H1 (cell line): ENCODE data around the gene DDR1. TPM values are rescaled to one million over a fixed set of nuclear protein-coding genes. Genes with fewer than 3 reads are reported as not detected.
A peak's percentile ranks its signal among the peaks of the same experiment; 100 is the strongest.

Source experiments
- CTCF ChIA-PET: fragments of 300-600 bp; sonication (Branson Sonifier 250); formaldehyde crosslinking; loops from one replicate; lab custom pipeline; 2021; ENCODE audit not compliant: partially characterized antibody; lab: Charles Lee
- POLR2A ChIA-PET: fragments of 300-600 bp; sonication (Branson Sonifier 250); formaldehyde crosslinking; loops from one replicate; lab custom pipeline; 2021; ENCODE audit warnings: inconsistent platforms; ENCODE audit not compliant: partially characterized antibody; lab: Charles Lee
- DNase-seq, 2 experiments: peaks; one replicate each; pipeline versions ENCODE4 v3.0.0 to v3.0.0-alpha.2; 2010 to 2022; ENCODE audit warnings: low spot score in 2 of 2, low read depth in 1 of 2, mixed read lengths in 1 of 2
- FAIRE-seq: peaks from 2 replicates; lab custom pipeline; 2011; peaks lifted over from hg19 to GRCh38; lab: Jason Lieb, UNC
- H2AFZ ChIP-seq: 2 replicates; pipeline ENCODE4 v1.8.1; 2012; ENCODE audit warnings: low read length, inconsistent platforms
- H2AK5ac ChIP-seq: 2 replicates; pipeline ENCODE4 v1.6.1; 2013; ENCODE audit warnings: low read depth, low read length
- H2BK120ac ChIP-seq: replicated peaks from 2 replicates; pipeline ENCODE3; 2013; ENCODE audit warnings: low read depth, low read length, inconsistent platforms
- H2BK12ac ChIP-seq: 2 replicates; pipeline ENCODE4 v1.6.1; 2013; ENCODE audit warnings: low read depth, low read length
- H2BK15ac ChIP-seq: 2 replicates; pipeline ENCODE4 v1.6.1; 2013; ENCODE audit warnings: low read length
- H2BK20ac ChIP-seq: 2 replicates; pipeline ENCODE4 v1.6.1; 2013; ENCODE audit warnings: low read length
- H2BK5ac ChIP-seq: 2 replicates; pipeline ENCODE4 v1.6.1; 2013; ENCODE audit warnings: low read depth, low read length
- H3K14ac ChIP-seq: 2 replicates; pipeline ENCODE4 v1.6.1; 2013; ENCODE audit warnings: inconsistent platforms; ENCODE audit not compliant: insufficient read length
- H3K18ac ChIP-seq: 2 replicates; pipeline ENCODE4 v1.6.1; 2013; ENCODE audit warnings: low read length; ENCODE audit errors: extremely low read depth
- H3K23ac ChIP-seq: 2 replicates; pipeline ENCODE4 v1.6.1; 2013; ENCODE audit warnings: inconsistent platforms; ENCODE audit not compliant: insufficient read length
- H3K23me2 ChIP-seq: 2 replicates; pipeline ENCODE4 v1.6.1; 2013; ENCODE audit warnings: low read depth, low read length
- H3K27ac ChIP-seq: 2 replicates; pipeline ENCODE4 v1.6.1; 2011; ENCODE audit warnings: low read depth, low read length, inconsistent platforms
- H3K27me3 ChIP-seq, 4 experiments: replicated peaks in 1 of 4; 1 replicate in 1 of 4; 2 replicates in 3 of 4; pipeline versions ENCODE4 v1.6.1 to v1.8.1; 2011 to 2013; ENCODE audit warnings: low read length in 3 of 4, mild to moderate bottlenecking in 3 of 4, inconsistent platforms in 2 of 4, mixed read lengths in 2 of 4, moderate library complexity in 1 of 4; ENCODE audit not compliant: control insufficient read depth in 3 of 4, insufficient read depth in 3 of 4; ENCODE audit errors: extremely low read depth in 1 of 4
- H3K36me3 ChIP-seq, 4 experiments: 2 replicates each; pipeline versions ENCODE4 v1.6.1 to v1.8.1; 2011 to 2013; ENCODE audit warnings: mild to moderate bottlenecking in 4 of 4, low read length in 3 of 4, moderate library complexity in 2 of 4, control low read depth in 1 of 4, inconsistent platforms in 1 of 4; ENCODE audit not compliant: insufficient read depth in 4 of 4, control insufficient read depth in 2 of 4
- H3K4ac ChIP-seq: replicated peaks from 2 replicates; pipeline ENCODE3; 2013; ENCODE audit warnings: low read length, low read depth, mixed read lengths, inconsistent platforms; ENCODE audit not compliant: insufficient read length
- H3K4me1 ChIP-seq, 4 experiments: replicated peaks in 1 of 4; 1 replicate in 1 of 4; 2 replicates in 3 of 4; pipeline versions ENCODE4 v1.6.1 to v1.8.1; 2011 to 2013; ENCODE audit warnings: low read length in 3 of 4, inconsistent platforms in 2 of 4, mixed read lengths in 1 of 4; ENCODE audit not compliant: insufficient read depth in 4 of 4, control insufficient read depth in 3 of 4
- H3K4me2 ChIP-seq, 2 experiments: 2 replicates each; pipeline versions ENCODE4 v1.6.1 to v1.8.1; 2011 to 2013; ENCODE audit warnings: low read depth in 2 of 2, low read length in 2 of 2, control low read depth in 1 of 2, inconsistent platforms in 1 of 2, mild to moderate bottlenecking in 1 of 2; ENCODE audit not compliant: insufficient read depth in 1 of 2
- H3K4me3 ChIP-seq, 4 experiments: fragments of 200-600, 300-600 bp in 1 of 4; sonication (generic), shearing (Covaris generic), sonication (Bioruptor Twin) in 1 of 4; 2 replicates each; pipeline versions ENCODE4 v1.5.1 to v1.8.1; 2011 to 2016; ENCODE audit warnings: low read length in 4 of 4, low read depth in 3 of 4, control low read depth in 2 of 4, inconsistent platforms in 2 of 4, mild to moderate bottlenecking in 2 of 4, mixed read lengths in 1 of 4, moderate library complexity in 1 of 4; ENCODE audit not compliant: insufficient read depth in 2 of 4; ENCODE audit errors: extremely low read depth in 1 of 4
- H3K56ac ChIP-seq: replicated peaks from 2 replicates; pipeline ENCODE3; 2013; ENCODE audit warnings: low read depth, mild to moderate bottlenecking, mixed read lengths, low read length, inconsistent platforms; ENCODE audit not compliant: insufficient read length
- H3K79me1 ChIP-seq: 2 replicates; pipeline ENCODE4 v1.6.1; 2013; ENCODE audit warnings: low read depth, low read length, control low read depth
- H3K79me2 ChIP-seq, 2 experiments: 2 replicates each; pipeline versions ENCODE4 v1.6.1 to v1.8.1; 2012 to 2013; ENCODE audit warnings: low read length in 2 of 2, mild to moderate bottlenecking in 2 of 2, inconsistent platforms in 1 of 2; ENCODE audit not compliant: insufficient read depth in 2 of 2, control insufficient read depth in 1 of 2
- H3K9ac ChIP-seq, 4 experiments: replicated peaks in 1 of 4; 1 replicate in 1 of 4; 2 replicates in 3 of 4; pipeline versions ENCODE4 v1.6.1 to v1.8.1; 2011 to 2013; ENCODE audit warnings: low read depth in 3 of 4, low read length in 3 of 4, control low read depth in 2 of 4, mild to moderate bottlenecking in 2 of 4, moderate library complexity in 2 of 4, inconsistent platforms in 1 of 4; ENCODE audit errors: extremely low read depth in 1 of 4
- H3K9me3 ChIP-seq, 2 experiments: 2 replicates each; pipeline versions ENCODE4 v1.6.1 to v1.8.1; 2012 to 2013; ENCODE audit warnings: mild to moderate bottlenecking in 2 of 2, moderate library complexity in 2 of 2, control low read depth in 1 of 2, inconsistent platforms in 1 of 2, low read depth in 1 of 2, low read length in 1 of 2, mixed read lengths in 1 of 2; ENCODE audit not compliant: insufficient read depth in 2 of 2
- H4K20me1 ChIP-seq, 2 experiments: replicated peaks in 1 of 2; 2 replicates each; pipeline versions ENCODE3 to v1.8.1; 2011 to 2013; ENCODE audit warnings: inconsistent platforms in 2 of 2, low read length in 2 of 2, mild to moderate bottlenecking in 1 of 2; ENCODE audit not compliant: insufficient read depth in 2 of 2, control insufficient read depth in 1 of 2
- H4K5ac ChIP-seq: 2 replicates; pipeline ENCODE4 v1.6.1; 2013; ENCODE audit warnings: low read length, low read depth, mixed read lengths, inconsistent platforms; ENCODE audit not compliant: insufficient read length
- H4K8ac ChIP-seq: 2 replicates; pipeline ENCODE4 v1.8.0; 2013; ENCODE audit warnings: mild to moderate bottlenecking, moderate library complexity, low read length, inconsistent platforms; ENCODE audit not compliant: insufficient read depth; ENCODE audit errors: extremely low read depth
- H4K91ac ChIP-seq: replicated peaks from 2 replicates; pipeline ENCODE3; 2013; ENCODE audit warnings: low read length, mixed read lengths, inconsistent platforms; ENCODE audit not compliant: insufficient read length
- SP2 ChIP-seq: IDR thresholded peaks from 2 replicates; pipeline ENCODE4 v1.6.1; 2012; ENCODE audit warnings: mild to moderate bottlenecking, low read length, inconsistent platforms
- WGBS, 2 experiments: shearing (Covaris generic) in 1 of 2; methylation state at CpG; one replicate each; pipeline versions ENCODE4 v1.1.6 to v1.1.7; 2013 to 2015; ENCODE audit warnings: low lambda C conversion rate in 2 of 2, mixed read lengths in 2 of 2, inconsistent platforms in 1 of 2, low coverage in 1 of 2, missing lambda C conversion rate in 1 of 2; ENCODE audit not compliant: insufficient replicate concordance in 2 of 2, insufficient coverage in 1 of 2, insufficient read length in 1 of 2; ENCODE audit errors: extremely low coverage in 1 of 2, missing lambda C conversion rate in 1 of 2; 5-methylcytosine and 5-hydroxymethylcytosine counted together
- polyA plus RNA-seq, 7 experiments: library from polyadenylated mRNA; depleted of rRNA in 3 of 7; stranded (reverse) in 5 of 7; unstranded in 2 of 7; fragments of >200 nt in 5 of 7; fragments of 200-250 nt in 2 of 7; gene quantifications; 1 replicate in 5 of 7; 2 replicates in 1 of 7; 4 replicates in 1 of 7; pipeline versions ENCODE4 v1.2.1 to v1.2.3, GENCODE V29; 2011 to 2013; ENCODE audit warnings: missing spikeins in 2 of 7, mixed read lengths in 2 of 7
- total RNA-seq: library from RNA; stranded (reverse); fragmentation: NEBNext Ultra II Directional; extraction: Animal tissue kit (Norgen Biotek cat#: 25700); gene quantifications from 2 replicates; pipeline ENCODE4 v1.2.1, GENCODE V29; 2021
- TF ChIP-seq, protein P1 (sequence below): IDR thresholded peaks from 2 replicates; pipeline ENCODE4 v1.6.1; 2011; ENCODE audit warnings: low read length, improper control_type of control experiment

The DDR1 gene
- total and polyA plus RNA-seq, 2 of the 8 experiments (the other 6 are each of a cell fraction or from before 2014, with no cell fraction given), result 99.4 to 181 TPM

DNA sequence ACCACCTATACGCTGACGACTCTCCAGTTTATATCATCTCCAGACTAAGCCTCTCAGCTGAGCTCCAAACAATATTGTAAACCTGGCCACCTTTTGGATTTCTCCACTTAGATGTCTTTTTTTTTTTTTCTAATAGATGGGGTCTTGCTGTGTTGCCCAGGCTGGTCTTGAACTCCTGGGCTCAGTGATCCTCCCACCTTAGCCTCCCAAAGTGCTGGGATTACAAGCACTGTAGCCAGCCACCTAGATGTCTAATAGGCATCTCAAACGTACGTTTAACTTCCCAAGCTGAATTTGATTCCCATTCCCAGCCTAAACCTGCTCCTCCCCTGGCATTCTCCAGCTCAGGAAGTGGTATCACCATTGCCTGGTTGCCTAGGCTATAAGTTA lies 5.2 kb downstream of the DDR1 start:
- Histone ChIP-seq H3K27ac (no peak overlapping the region), H2BK5ac (peak overlapping the region; percentile 75; the same call in 1 of the 2 replicates), H3K18ac (no peak overlapping the region), H3K4me1 (peaks cover 6 to 26% (median 19%) of the 10 kb centered on the region in 4 experiments), H2BK20ac (peak overlapping the region; percentile 61; the same call in 1 of the 2 replicates), H4K91ac (no peak overlapping the region), H3K4me3 (no peak overlapping the region), H3K79me1 (peaks cover 21% of the 10 kb centered on the region), H4K5ac (no peak overlapping the region), H3K36me3 (peaks cover 29 to 59% (median 49%) of the 10 kb centered on the region in 4 experiments), H3K79me2 (peaks cover 9 to 65% of the 10 kb centered on the region in 2 experiments), H3K9me3 (no peaks in the 10 kb centered on the region), H3K27me3 (no peaks in the 10 kb centered on the region), H3K23ac (no peak overlapping the region), H2BK120ac (no peak overlapping the region), H3K56ac (no peak overlapping the region), H3K4me2 (no peak overlapping the region), H2AK5ac (no peak overlapping the region), H2BK12ac (no peak overlapping the region), H4K20me1 (peaks cover 4 to 38% of the 10 kb centered on the region in 2 experiments), H2BK15ac (no peak overlapping the region), H2AFZ (no peak overlapping the region), H4K8ac (no peak overlapping the region), H3K14ac (no peak overlapping the region), H3K23me2 (peaks cover 16% of the 10 kb centered on the region), H3K4ac (no peak overlapping the region), H3K9ac (no peak overlapping the region)
- no peak for DNase-seq
- no peak for FAIRE-seq
- POLR2A ChIA-PET, result interaction anchor here (0.6 to 19.5 kb wide), 8 partner anchors 8 to 148 kb away, joined by 3 to 452 read pairs (median 4); no protein-coding TSS in a partner anchor
- 89% methylated on average over 4 of the region's 4 CpGs; no CpG with 5 or more reads in 1 of the 2 experiments for WGBS, 2 experiments
- CTCF ChIA-PET, result interaction anchor here (0.6 to 29.0 kb wide), 12 partner anchors 9 to 303 kb away, joined by 3 to 610 read pairs (median 3); partner anchors contain the start of gene VARS2
- no peak for TF ChIP-seq SP2
- TF ChIP-seq, protein P1, sequence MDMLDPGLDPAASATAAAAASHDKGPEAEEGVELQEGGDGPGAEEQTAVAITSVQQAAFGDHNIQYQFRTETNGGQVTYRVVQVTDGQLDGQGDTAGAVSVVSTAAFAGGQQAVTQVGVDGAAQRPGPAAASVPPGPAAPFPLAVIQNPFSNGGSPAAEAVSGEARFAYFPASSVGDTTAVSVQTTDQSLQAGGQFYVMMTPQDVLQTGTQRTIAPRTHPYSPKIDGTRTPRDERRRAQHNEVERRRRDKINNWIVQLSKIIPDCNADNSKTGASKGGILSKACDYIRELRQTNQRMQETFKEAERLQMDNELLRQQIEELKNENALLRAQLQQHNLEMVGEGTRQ, result no peak
